Endothelial cell of umbilical vein (primary cell): ENCODE results near the gene PSAT1. TPM values are rescaled to one million over a fixed set of nuclear protein-coding genes. Genes with fewer than 3 reads are reported as not detected.

Experiments used
- BruUV-seq: library from RNA; stranded (reverse); fragments of 400-500 nt; replicated peaks from 2 replicates; lab custom pipeline; 2021; lab: Mats Ljungman, UMichigan
- CTCF ChIA-PET: fragments of 300-600, 350-600 bp; sonication (Branson Sonifier 250); formaldehyde crosslinking; loops from one replicate; lab custom pipeline; 2021; ENCODE audit warnings: antibody characterized with exemption, inconsistent platforms; lab: Charles Lee
- POLR2A ChIA-PET: fragments of 300-600, 350-600 bp; sonication (Branson Sonifier 250); formaldehyde crosslinking; loops from one replicate; lab custom pipeline; 2021; ENCODE audit warnings: antibody characterized with exemption, inconsistent platforms; lab: Charles Lee
- DNase-seq: peaks from one replicate; pipeline ENCODE4 v3.0.0-alpha.2; 2011; ENCODE audit warnings: low read depth, low spot score
- FAIRE-seq: peaks from 2 replicates; lab custom pipeline; 2011; peaks lifted over from hg19 to GRCh38; lab: Jason Lieb, UNC
- H2AFZ ChIP-seq: 2 replicates; pipeline ENCODE4 v1.6.0; 2012; ENCODE audit warnings: low read depth, low read length, control low read depth, inconsistent platforms
- H3K27ac ChIP-seq: 2 replicates; pipeline ENCODE4 v1.5.1; 2011; ENCODE audit warnings: low read depth, mild to moderate bottlenecking, control low read depth, low read length, moderate library complexity; ENCODE audit not compliant: insufficient read depth
- H3K27me3 ChIP-seq, 2 experiments: 2 replicates each; pipeline versions ENCODE4 v1.6.0 to v1.6.1; 2011; ENCODE audit warnings: low read length in 2 of 2, mixed read lengths in 1 of 2; ENCODE audit not compliant: control insufficient read depth in 2 of 2, insufficient read depth in 2 of 2
- H3K36me3 ChIP-seq, 2 experiments: 2 replicates in 1 of 2; 3 replicates in 1 of 2; pipeline ENCODE4 v1.5.1; 2011; ENCODE audit warnings: low read length in 2 of 2, mild to moderate bottlenecking in 1 of 2, moderate library complexity in 1 of 2; ENCODE audit not compliant: control insufficient read depth in 2 of 2, insufficient read depth in 2 of 2; ENCODE audit errors: extremely low read depth in 1 of 2
- H3K4me1 ChIP-seq: 3 replicates; pipeline ENCODE4 v1.5.1; 2011; ENCODE audit warnings: mild to moderate bottlenecking, low read length; ENCODE audit not compliant: control insufficient read depth, insufficient read depth; ENCODE audit errors: extremely low read depth
- H3K4me2 ChIP-seq: 2 replicates; pipeline ENCODE4 v1.6.1; 2011; ENCODE audit warnings: low read length, control low read depth, mixed read lengths; ENCODE audit not compliant: insufficient read depth
- H3K4me3 ChIP-seq, 3 experiments: fragments of 200-600 bp in 1 of 3; sonication (generic), shearing (Covaris generic) in 1 of 3; replicated peaks in 1 of 3; 2 replicates each; pipeline ENCODE4 v1.5.1; 2011 to 2016; ENCODE audit warnings: control low read depth in 3 of 3, low read length in 3 of 3, mild to moderate bottlenecking in 2 of 3, inconsistent platforms in 1 of 3, low read depth in 1 of 3, moderate library complexity in 1 of 3; ENCODE audit not compliant: insufficient read depth in 1 of 3
- H3K79me2 ChIP-seq: 2 replicates; pipeline ENCODE4 v1.6.0; 2012; ENCODE audit warnings: low read length, inconsistent platforms; ENCODE audit not compliant: control insufficient read depth, insufficient read depth
- H3K9ac ChIP-seq: replicated peaks from 2 replicates; pipeline ENCODE3; 2011; ENCODE audit warnings: low read length, control low read depth; ENCODE audit not compliant: insufficient read depth; ENCODE audit errors: extremely low read depth
- H3K9me1 ChIP-seq: replicated peaks from 3 replicates; pipeline ENCODE4 v1.6.0; 2011; ENCODE audit warnings: mild to moderate bottlenecking, low read length; ENCODE audit not compliant: control insufficient read depth, insufficient read depth; ENCODE audit errors: extremely low read depth
- H3K9me3 ChIP-seq: replicated peaks from 2 replicates; pipeline ENCODE4 v1.5.1; 2012; ENCODE audit warnings: low read length, inconsistent platforms; ENCODE audit not compliant: control insufficient read depth, insufficient read depth
- H4K20me1 ChIP-seq: replicated peaks from 2 replicates; pipeline ENCODE3; 2011; ENCODE audit warnings: mild to moderate bottlenecking, low read length; ENCODE audit not compliant: control insufficient read depth, insufficient read depth; ENCODE audit errors: extremely low read depth
- CTCF ChIP-seq, 2 donors: IDR thresholded peaks; 1 replicate in 1 of 2; 2 replicates in 1 of 2; pipeline ENCODE4 v1.5.1; 2011; ENCODE audit warnings: low read length in 2 of 2, mild to moderate bottlenecking in 2 of 2, moderate library complexity in 2 of 2, control low read depth in 1 of 2, inconsistent platforms in 1 of 2, low read depth in 1 of 2; ENCODE audit not compliant: insufficient read depth in 1 of 2; ENCODE audit errors: extremely low read depth in 1 of 2
- EZH2 ChIP-seq: IDR thresholded peaks from 2 replicates; pipeline ENCODE4 v1.6.1; 2012; ENCODE audit warnings: borderline replicate concordance, low read depth, mild to moderate bottlenecking, moderate library complexity, low read length, inconsistent platforms; ENCODE audit not compliant: severe bottlenecking
- FOS ChIP-seq: IDR thresholded peaks from 2 replicates; pipeline ENCODE4 v1.6.1; 2011; ENCODE audit warnings: mild to moderate bottlenecking, low read length, moderate library complexity, borderline replicate concordance; ENCODE audit not compliant: insufficient read depth
- GATA2 ChIP-seq: IDR thresholded peaks from 2 replicates; pipeline ENCODE4 v1.7.0; 2011; ENCODE audit warnings: low read depth, mild to moderate bottlenecking, moderate library complexity, mixed read lengths, low read length; ENCODE audit not compliant: insufficient read length, insufficient read depth
- JUN ChIP-seq: IDR thresholded peaks from 2 replicates; pipeline ENCODE4 v1.6.1; 2011; ENCODE audit warnings: borderline replicate concordance, low read depth; ENCODE audit not compliant: insufficient read length, insufficient read depth
- MYC ChIP-seq: IDR thresholded peaks from one replicate; pipeline ENCODE4 v1.6.1; 2011; ENCODE audit warnings: mild to moderate bottlenecking, low read depth, low read length
- POLR2A ChIP-seq: IDR thresholded peaks from 2 replicates; pipeline ENCODE4 v1.6.1; 2012; ENCODE audit warnings: low read depth, mild to moderate bottlenecking, control low read depth, low read length
- POLR2AphosphoS5 ChIP-seq: IDR thresholded peaks from 2 replicates; pipeline ENCODE4 v1.6.1; 2012; ENCODE audit warnings: low read depth, mild to moderate bottlenecking, control low read depth, low read length, moderate library complexity; ENCODE audit not compliant: insufficient read depth
- dilution Hi-C: fragments of 300-500 bp; cut with MboI; formaldehyde crosslinking; loops from one replicate; pipeline ENCODE4 v1.15.0; 2019; ENCODE audit warnings: low sequenced_read_pairs; ENCODE audit not compliant: extremely low pct_ligation_motif_present
- intact Hi-C: fragments of 100-400 bp; cut with micrococcal nuclease; formaldehyde crosslinking; loops from one replicate; pipeline ENCODE4 v1.10.0; 2022
- polyA plus RNA-seq, 4 experiments: library from polyadenylated mRNA; depleted of rRNA in 3 of 4; stranded (reverse) in 3 of 4; unstranded in 1 of 4; fragments of >200 nt; gene quantifications; 2 replicates each; pipeline versions ENCODE4 v1.2.1 to v1.2.3, GENCODE V29; 2011 to 2012; ENCODE audit warnings: missing spikeins in 1 of 4
- total RNA-seq: library from RNA; stranded (reverse); gene quantifications from 2 replicates; pipeline ENCODE4 v1.2.3, GENCODE V29; 2021
- TF ChIP-seq, protein P1 (sequence below): IDR thresholded peaks from 2 replicates; pipeline ENCODE4 v1.6.1; 2011; ENCODE audit not compliant: insufficient read depth, insufficient read length

PSAT1 gene
- total and polyA plus RNA-seq, 2 donors (not counting 3 experiments of a cell fraction or from before 2014, with no cell fraction given), result 19.1 to 47.3 TPM

DNA sequence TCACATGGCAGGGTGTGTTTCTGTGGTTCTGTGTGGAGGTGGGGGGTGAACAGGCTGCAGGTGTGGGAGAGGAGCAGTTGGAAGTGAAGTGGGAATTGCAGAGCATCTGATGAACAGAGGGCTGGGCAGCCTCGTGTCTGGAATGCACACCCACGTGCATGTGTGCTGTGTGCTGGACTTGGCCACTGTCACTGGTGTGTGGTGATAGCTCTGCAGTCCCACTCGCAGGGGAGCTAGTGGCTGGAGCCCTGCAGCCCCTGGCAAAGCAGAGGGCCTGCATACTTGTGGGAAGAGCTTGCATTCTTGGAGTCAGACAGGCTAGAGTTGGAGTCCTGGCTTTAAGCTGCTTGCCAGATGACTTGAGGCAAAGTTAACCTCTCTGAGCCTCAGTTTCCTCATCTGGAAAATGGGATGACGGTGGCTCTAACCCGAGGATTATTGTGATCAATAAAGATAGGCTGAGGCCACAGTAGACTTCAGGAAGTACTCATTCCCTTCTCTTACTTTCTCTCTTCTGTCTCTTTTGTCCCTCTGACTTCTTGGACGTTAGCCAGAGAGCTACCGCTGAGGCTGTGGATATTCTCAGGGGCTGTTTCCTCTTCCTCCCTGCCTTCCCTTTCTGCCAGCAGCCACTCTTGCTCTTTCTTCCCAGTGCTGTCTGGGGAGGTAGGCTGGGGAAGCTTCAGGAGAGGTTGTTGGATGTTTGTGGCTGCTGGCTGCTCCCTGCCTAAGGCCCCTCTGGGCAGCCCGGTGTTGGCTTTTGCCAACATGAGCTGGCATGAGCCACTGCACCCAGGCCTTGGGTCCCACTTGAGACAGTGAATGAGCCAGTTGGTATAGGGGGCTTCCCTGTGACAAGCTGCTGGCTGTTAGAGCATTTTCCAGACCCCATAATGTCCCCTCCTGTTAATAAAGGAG lies 18.3 kb downstream of the PSAT1 start:
- dilution Hi-C loops (no loop called here), intact Hi-C loops (no loop called here)
- peaks cover 2% of the 10 kb centered on the region for H3K4me1 ChIP-seq
- H3K9me1 ChIP-seq, result no peaks in the 10 kb centered on the region
- FAIRE-seq (peak; percentile 63), DNase-seq (peak; percentile 50)
- H3K4me2 ChIP-seq, result no peak overlapping the region
- no peaks in the 10 kb centered on the region for H3K9me3 ChIP-seq
- no peaks in the 10 kb centered on the region for H4K20me1 ChIP-seq
- CTCF ChIA-PET, result interaction anchor here (1.0 to 2.2 kb wide), 3 partner anchors 13 to 54 kb away, joined by 3 to 8 read pairs (median 4); no protein-coding TSS in a partner anchor
- no peak overlapping the region for H2AFZ ChIP-seq
- POLR2A ChIA-PET, result interaction anchor here (0.5 to 0.6 kb wide), 2 partner anchors 10 to 11 kb away, joined by 3 read pairs; no protein-coding TSS in a partner anchor
- TF ChIP-seq GATA2 (no peak), JUN (no peak), POLR2AphosphoS5 (no peak), POLR2A (no peak), EZH2 (no peak), CTCF (IDR thresholded peaks at IDR 0.05; ENCODE audit: extremely low read depth in 1 of 2, insufficient read depth in 1 of 2, low read depth in 1 of 2, low read length in 2 of 2) (no peak), FOS (no peak), MYC (no peak)
- TF ChIP-seq, protein P1, sequence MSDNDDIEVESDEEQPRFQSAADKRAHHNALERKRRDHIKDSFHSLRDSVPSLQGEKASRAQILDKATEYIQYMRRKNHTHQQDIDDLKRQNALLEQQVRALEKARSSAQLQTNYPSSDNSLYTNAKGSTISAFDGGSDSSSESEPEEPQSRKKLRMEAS, result no peak
- no peak overlapping the region for H3K9ac ChIP-seq
- no peak overlapping the region for H3K4me3 ChIP-seq
- no peak overlapping the region for H3K27ac ChIP-seq
- no peaks in the 10 kb centered on the region for H3K36me3 ChIP-seq
- no TSS peak for BruUV-seq
- H3K79me2 ChIP-seq, result no peaks in the 10 kb centered on the region
- no peaks in the 10 kb centered on the region for H3K27me3 ChIP-seq
